SK-MEL-5 (cell line): ENCODE measurements around the gene HERC2. TPM values are rescaled to one million over a fixed set of nuclear protein-coding genes. Genes with fewer than 3 reads are reported as not detected.
A peak's percentile ranks its signal among the peaks of the same experiment; 100 is the strongest.
"Not testable (repeated sequence)": the region's sequence is repeated elsewhere in the genome, so short reads cannot be mapped to it uniquely, and the experiment has no call there.

Experiments used
- DNase-seq: peaks from one replicate; pipeline ENCODE4 v3.0.0-alpha.2; 2016; ENCODE audit warnings: low read depth, low spot score
- in situ Hi-C: cut with HindIII; loops from 2 replicates; pipeline ENCODE4 v1.10.0; 2016; ENCODE audit warnings: low sequenced_read_pairs, high pct_unique_total_duplicates, low pct_unique_long_range_greater_than_20kb
- total RNA-seq: library from RNA; depleted of rRNA; stranded (reverse); fragments of >200 nt; shearing (Covaris generic); gene quantifications from 2 replicates; pipeline ENCODE4 v1.2.3, GENCODE V29; 2014

The HERC2 gene
- total RNA-seq, 1 experiment from 2014 or later: 34.1 TPM

DNA sequence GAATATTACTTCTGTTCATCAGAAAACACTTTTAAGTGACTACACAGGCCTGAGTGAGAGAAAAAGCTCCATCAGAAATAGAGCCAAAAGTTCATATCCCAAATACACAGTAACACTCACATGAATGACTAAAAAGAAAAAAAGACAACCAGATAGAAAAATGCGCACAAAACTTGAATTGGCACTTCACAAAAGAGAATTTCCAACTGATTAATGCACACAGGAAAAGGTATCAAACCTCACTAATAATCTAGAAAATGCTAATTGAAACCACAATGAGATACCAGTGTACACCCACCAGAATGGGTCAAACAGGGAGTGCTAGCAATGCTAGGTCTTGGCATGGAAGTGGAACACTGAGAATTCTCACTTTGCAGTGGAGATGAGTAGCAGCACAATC lies 78.6 kb downstream of the HERC2 start:
- DNase-seq: no peak
- in situ Hi-C loops: no loop called here

DNA sequence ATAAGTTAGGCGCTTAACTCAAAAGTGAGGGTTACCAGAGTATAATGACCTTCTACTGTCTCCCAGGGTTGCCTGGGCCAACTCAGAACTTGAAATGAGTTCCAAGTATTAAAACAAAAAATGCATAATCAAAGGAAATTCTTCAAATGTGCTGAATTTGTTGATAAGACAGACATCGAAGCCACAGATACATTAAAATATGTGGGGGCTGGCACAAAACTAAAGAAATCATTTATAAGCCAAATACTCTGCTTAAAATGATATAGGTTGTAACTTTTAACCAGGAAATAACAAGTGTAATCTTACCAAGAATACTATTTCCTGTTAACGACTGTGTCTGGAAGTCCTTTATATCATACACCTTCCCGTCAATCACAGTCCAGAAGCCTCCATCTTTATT lies 83.7 kb downstream of the HERC2 start:
- DNase-seq, in situ Hi-C loops: not testable (repeated sequence)

DNA sequence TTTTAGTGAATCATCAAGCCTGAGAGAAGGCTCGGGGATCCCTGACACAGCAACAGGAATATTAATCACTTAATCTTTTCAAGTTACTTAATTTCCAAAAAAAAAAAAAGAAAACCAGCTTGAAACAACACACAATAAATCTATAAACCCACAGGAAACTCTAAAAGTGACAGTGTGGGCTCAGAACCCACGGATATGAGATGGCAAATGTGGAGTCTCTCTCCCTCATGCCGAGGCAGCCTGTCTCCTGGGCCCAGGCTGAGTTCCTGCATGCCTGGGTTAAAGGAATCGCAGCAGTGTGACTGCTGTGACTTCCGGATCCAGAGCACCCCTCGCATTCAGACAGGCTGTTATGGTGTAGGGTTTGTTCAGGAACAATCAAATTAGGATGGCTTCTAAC lies 90.2 kb downstream of the HERC2 start:
- in situ Hi-C loops, DNase-seq: not testable (repeated sequence)

DNA sequence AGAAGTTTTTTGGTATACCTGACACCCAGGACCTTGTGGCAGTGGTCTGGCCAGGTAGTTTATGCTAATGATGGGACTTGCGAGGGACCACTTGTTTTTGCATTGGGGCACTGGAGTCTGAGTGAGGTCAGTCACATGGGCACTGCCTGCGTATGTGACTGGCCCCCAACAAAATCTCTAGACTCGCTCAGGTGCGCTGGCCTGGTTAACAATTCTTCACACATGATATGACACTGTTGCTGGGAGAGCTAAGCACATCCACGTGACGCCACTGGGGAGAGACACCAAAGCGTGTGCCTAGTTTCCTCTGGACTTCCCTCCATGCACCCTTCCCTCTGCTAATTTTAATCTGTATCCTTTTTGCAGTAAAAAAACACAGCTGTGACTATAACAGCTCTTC lies 90.6 kb downstream of the HERC2 start:
- in situ Hi-C loops, DNase-seq: not testable (repeated sequence)

DNA sequence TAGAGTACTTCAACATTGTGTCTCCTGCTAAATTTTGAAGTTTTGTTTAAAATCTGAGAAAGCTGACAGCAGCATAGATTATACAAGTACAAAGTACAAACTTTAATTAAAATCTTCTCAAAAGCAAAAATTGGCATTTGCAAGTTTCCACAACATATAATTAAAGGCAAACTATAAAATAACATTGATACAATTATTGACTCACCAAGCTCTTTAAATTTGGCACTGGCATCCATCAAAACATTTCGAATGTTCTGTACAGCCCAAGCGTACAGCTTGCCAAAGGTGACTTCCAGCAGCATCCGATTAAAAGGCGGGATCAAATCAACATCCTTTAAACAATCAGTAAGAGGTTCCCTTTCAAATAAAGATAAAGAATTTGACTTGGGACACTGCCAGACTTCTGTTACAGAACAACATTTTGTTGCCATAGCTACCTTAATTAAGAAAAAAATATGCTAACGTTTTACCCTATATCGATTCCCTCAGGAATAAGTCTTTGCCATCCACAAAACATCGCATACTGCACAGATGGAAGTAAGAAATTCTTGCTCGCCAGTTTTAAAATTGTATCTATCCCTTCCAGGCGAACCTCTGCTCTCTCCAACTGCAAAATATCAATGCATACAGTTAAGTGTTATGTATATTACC lies 92.9 kb downstream of the HERC2 start:
- DNase-seq, in situ Hi-C loops: not testable (repeated sequence)

DNA sequence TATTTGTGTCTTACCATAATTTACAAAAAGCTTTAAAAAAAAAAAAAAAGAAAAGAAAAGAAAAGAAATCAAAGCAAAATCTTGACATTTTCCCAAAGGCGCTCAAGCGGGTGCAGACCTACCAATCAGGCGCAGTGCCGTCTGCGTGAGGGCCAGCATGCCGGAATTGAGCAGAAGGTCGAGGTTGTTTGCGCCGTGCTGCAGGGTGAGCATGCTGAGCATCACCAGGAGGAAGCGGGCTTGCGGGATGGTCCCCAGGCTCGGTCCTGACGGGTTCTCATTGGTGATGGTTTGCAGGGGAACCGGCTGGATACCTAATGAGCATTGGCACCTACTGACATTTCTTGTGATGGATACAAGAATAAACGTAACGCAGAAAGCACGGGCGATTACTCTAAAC lies 93.9 kb downstream of the HERC2 start:
- no peak for DNase-seq
- in situ Hi-C loops: no loop called here

DNA sequence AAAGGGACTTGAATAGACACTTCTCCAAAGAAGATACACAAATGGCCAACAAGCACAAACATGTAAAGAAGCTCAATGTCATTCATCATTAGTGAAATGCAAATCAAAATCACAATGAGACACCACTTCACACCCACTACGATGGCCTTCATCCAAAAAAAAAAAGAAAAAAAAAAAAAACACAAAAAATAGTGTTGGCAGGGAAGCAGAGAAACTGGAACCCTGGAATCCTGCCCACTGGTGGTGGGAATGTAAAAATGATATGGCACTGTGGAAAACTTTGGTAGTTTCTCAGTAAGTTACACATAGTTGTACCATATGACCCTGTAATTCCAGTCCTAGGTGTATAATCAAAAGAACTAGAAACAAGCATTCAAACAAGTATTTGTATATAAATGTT lies 94.7 kb downstream of the HERC2 start:
- peak; percentile 32 for DNase-seq
- in situ Hi-C loops: not testable (repeated sequence)

DNA sequence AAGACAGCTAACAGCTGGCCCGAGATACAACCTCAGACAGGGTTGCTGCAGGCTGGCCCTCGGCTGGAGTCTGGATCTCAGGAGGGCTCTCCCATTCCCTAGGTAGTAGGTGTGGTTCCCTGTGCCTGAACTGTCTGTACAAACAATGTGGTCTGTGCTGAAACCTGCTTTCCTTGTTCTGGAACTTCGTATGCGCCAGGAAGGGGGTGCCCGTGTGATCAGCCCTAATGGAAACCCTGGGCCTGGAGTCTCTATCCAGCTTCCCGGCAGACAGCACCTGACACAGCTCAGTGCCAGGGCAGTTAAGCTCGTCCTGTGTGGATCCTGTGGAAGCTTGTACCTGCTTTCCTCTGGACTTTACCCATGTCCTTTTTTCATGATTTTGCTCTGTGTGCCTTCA lies 99.4 kb downstream of the HERC2 start:
- DNase-seq, in situ Hi-C loops: not testable (repeated sequence)

DNA sequence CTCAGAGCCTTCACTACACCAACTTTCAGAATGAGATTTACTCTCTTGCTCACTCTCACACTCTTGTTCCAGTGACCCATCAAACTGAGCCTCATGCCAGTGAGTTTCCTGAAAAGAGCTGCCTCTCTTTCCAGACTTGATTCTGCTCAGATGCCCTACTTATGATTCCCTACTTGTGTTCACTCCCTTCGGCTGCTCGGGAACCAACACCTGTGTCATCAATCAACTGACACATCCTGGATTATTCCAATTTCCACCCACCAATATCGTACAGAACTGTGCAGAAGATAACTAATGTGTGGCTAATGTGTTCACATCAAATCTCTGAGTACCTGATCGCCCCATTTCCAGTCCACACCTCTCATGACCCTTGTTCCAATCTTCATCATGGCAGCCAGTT lies 100.3 kb downstream of the HERC2 start:
- DNase-seq, in situ Hi-C loops: not testable (repeated sequence)

DNA sequence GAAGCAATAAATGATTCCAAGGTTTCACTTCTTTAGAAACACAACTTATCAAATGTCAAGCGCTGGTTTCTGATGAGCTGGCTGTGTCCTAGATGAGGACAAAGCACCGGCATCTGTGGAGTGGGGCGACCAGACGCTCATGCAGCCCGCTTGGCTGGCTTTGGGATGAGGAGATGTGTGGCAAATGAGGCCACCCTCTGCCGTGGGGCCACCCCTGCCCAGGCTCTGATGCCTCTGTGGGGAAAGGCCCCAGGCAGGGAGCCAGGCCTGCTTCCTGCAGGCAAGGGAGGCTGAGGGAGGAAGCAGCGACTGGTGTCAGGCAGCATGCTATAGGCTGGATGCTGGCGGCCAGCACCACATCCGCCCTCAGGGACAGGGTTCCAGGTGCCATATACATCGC lies 102.9 kb downstream of the HERC2 start:
- no peak for DNase-seq
- in situ Hi-C loops: no loop called here

DNA sequence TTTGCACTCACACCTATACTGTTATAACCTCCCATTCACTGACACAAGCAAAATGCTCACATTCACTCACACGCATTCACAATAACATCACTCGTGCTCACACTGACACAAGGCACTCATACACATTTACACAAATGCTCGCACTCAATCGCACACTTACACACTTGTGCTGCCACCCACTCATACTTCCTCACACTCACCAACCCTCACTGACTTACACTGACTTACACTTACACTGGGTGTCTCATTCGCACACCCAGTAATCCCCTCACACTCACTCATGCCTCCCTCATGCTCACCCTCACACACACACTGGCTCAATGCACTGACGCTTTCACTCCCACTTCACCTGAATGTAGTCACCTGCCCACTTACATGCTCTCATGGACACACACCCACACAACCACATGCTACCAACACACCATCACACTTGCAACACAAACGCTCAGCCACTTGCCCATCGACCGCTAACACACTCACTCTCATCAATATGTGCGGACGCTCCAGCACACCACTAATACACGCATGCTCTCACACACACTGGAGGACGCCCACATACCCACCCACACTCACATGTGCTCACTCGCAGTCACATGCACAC lies 104.9 kb downstream of the HERC2 start:
- DNase-seq, in situ Hi-C loops: not testable (repeated sequence)

DNA sequence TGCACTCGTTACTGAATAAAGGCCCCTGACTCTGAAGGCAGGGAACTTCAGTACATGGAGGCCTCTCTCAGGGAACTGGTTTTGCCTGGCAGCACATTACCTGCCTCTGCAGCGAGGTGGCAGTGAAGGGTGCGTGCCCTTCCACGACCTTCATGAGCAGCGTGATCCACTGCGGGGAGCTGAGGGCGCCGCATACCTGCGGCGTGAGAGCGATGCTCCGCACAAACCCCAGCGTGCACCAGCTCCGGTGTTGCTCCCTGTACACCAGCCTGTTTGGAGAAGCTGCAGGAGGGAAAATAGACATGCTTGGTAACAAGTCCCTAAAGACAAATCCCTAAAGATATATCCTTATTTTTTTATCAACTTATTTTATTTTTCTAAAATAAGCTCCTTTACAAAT lies 106.5 kb downstream of the HERC2 start:
- DNase-seq, in situ Hi-C loops: not testable (repeated sequence)

DNA sequence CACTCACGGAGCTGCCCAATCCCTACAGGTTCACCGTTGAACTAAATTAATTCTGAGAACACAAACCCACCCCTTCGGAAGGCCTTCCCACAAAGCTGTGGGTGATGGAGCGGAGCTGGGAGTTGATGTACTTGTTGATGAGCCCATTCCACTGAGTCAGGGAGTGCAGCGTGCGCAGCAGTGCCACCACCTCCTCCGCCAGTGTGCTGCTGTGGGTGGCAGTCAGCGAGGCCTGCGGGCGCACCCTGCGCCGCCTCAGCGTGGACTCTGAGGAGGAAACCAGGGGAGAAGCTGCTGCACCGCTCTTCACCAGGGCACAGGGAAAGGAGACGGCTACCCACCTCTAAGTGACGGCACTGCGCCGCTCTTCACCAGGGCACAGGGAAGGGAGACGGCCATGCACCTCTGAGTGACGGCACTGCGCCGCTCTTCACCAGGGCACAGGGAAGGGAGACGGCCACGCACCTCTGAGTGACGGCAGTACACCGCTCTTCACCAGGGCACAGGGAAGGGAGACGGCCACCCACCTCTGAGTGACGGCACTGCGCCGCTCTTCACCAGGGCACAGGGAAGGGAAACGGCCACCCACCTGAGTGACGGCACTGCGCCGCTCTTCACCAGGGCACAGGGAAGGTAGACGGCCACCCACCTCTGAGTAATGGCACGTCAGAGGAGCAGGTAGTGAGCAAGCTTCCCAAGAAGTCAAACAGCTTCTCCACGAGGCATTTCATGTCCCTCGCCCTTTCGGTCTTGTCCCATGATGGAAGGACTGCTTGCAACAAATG lies 107.8 kb downstream of the HERC2 start:
- DNase-seq, in situ Hi-C loops: not testable (repeated sequence)

DNA sequence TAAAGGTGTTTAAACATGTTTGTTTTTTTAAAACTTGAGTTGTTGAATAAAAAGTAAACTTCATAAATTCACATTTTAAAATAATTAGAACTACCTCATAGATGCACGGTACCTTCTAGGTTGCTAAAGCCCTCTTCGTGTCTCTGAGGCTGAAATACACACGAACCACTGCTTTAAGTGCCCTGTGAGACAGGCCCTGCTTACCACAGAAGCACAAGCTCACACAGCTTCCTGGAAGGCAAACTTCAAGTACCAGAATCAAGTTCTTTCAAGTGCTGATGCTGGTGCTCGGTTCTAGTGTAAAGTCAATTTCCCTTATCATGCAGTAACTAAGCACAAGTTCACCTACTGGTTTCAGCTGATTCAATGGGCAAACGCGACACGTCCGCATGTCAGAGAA lies 108.6 kb downstream of the HERC2 start:
- in situ Hi-C loops, DNase-seq: not testable (repeated sequence)

DNA sequence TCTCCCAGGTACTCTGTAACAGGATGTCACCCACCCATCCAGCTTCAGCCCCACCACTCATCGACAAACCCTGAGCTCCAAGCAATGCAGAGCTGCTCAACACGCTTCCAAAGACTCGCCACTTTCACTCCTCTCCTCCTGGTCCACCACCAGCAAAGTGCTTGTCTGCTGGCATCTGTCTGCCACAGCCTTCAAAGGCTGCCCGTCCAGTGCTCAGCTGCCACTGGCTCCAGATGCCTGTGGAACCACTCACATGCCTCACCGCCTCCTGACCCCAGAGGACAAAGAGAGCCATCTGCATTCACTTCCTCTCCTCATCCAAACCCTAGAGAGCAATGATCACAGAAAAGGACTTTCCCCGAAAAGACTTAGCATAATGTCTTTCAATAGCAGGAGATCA lies 113.4 kb downstream of the HERC2 start:
- peak; percentile 4 for DNase-seq
- in situ Hi-C loops: no loop called here

DNA sequence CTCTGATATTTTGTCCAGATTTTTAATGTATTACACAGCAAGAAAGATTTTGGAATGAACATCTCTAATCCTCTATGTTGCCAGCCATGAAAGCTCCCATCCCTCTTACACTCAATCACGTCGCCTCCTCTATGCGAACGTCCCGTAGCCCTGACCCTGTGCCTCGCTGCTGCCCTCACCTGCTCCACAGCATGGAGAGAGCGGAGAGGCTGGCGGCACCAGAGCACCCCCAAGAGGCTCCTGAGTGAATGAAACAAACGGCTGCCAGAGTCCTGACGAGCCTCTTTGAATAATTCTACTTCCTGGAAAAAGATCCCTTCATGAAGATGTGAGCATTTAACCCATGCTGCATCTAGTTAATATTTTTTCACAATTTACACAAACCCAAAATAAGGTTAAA lies 116.3 kb downstream of the HERC2 start:
- DNase-seq, in situ Hi-C loops: not testable (repeated sequence)

DNA sequence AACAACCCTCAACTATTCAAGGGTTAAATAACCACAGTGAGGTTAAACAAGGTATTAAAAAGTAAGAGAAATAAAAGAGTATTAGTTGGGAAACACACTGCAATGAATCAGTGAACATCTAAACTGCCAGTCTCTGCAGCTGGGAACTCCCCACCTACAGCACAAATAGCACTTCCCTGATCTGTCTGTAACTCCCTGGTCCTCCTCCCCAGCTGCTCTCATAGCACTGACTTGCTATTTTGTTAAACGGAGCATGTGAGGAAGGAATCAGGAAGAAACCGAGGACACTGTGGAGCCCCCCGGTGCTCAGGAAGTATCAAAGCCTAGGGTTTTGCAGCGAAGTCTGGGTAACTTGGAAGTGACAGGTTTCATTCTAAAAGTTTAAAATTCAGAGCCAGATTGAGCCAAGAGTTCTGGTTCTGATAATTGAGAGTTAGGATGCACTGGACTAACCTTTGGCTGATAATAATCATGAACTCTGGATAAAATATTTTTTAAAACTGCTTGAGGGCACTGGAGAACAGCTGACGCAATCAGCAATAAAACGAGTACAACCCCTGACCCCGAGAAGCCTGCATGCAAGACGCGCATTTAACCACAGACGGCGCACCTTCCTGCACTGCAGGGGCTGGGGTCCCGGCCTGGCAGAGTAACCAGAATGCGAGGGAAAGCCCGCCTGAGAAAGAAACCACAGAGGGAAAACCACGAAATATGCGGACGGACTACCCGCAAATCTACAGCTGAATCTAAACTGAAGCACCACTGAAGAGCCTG lies 118.7 kb downstream of the HERC2 start:
- in situ Hi-C loops: not testable (repeated sequence)

DNA sequence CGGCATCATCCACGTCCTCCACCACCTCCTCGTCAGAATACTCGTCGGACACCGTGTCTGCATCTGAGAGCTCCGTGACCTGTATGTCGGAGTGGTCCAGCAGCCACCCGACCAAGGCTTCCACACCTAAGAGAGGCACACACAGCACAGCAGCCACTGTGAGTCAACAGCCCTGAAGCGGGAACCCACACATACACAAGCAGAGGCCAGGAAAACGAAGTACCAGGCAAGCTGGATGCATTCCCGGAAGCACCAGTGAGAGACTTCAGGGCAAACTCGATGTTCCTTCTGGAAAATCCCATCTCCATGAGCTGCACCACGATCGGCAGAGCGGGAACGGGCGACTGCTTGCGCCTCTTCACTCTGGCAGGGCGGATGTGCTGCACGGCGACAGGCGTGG lies 119.9 kb downstream of the HERC2 start:
- in situ Hi-C loops, DNase-seq: not testable (repeated sequence)

More for the DNA sequence above, 118.7 kb downstream of the HERC2 start:
- not testable (repeated sequence) for DNase-seq
